ENCODE data around the gene EMC10. TPM values are rescaled to one million over a fixed set of nuclear protein-coding genes. Genes with fewer than 3 reads are reported as not detected.

The EMC10 gene
- total RNA-seq, 1 donor from 2014 or later, result 79.2 TPM

GRCh38 chr19:50490411-50490811 lies 14.1 kb downstream of the EMC10 start:
- no peak overlapping the region for H3K27ac Mint-ChIP-seq
- H3K9me3 Mint-ChIP-seq, result no peaks in the 10 kb centered on the region
- peaks cover 10% of the 10 kb centered on the region for H3K27me3 Mint-ChIP-seq
- H3K36me3 Mint-ChIP-seq (ENCODE audit: low read depth), result peaks cover 16% of the 10 kb centered on the region
- DNase-seq, result no peak
- no peak overlapping the region for H3K4me3 Mint-ChIP-seq
- H3K4me1 Mint-ChIP-seq, result peaks cover 17% of the 10 kb centered on the region
- intact Hi-C loops (cut with micrococcal nuclease), result no loop called here

GRCh38 chr19:50490991-50491472 lies 14.7 kb downstream of the EMC10 start:
- DNase-seq, result no peak
- H3K36me3 Mint-ChIP-seq (ENCODE audit: low read depth), result peaks cover 11% of the 10 kb centered on the region
- peaks cover 17% of the 10 kb centered on the region for H3K4me1 Mint-ChIP-seq
- intact Hi-C loops (cut with micrococcal nuclease), result no loop called here
- peaks cover 10% of the 10 kb centered on the region for H3K27me3 Mint-ChIP-seq
- no peak overlapping the region for H3K4me3 Mint-ChIP-seq
- H3K9me3 Mint-ChIP-seq, result no peaks in the 10 kb centered on the region
- no peak overlapping the region for H3K27ac Mint-ChIP-seq

- H3K27ac Mint-ChIP-seq, result peak overlapping the region; percentile 44
- DNase-seq, result no peak
- peak overlapping the region; percentile 42 for H3K4me3 Mint-ChIP-seq
- peaks cover 6% of the 10 kb centered on the region for H3K36me3 Mint-ChIP-seq (ENCODE audit: low read depth)
- no peaks in the 10 kb centered on the region for H3K9me3 Mint-ChIP-seq
- peaks cover 10% of the 10 kb centered on the region for H3K27me3 Mint-ChIP-seq
- intact Hi-C loops (cut with micrococcal nuclease), result no loop called here
- H3K4me1 Mint-ChIP-seq, result peaks cover 17% of the 10 kb centered on the region
These were observed 16.2 kb downstream of the EMC10 start for GRCh38 chr19:50492303-50493052.

GRCh38 chr19:50493171-50493570 lies 16.9 kb downstream of the EMC10 start:
- Mint-ChIP-seq H3K27ac (no peak overlapping the region), H3K4me1 (peaks cover 15% of the 10 kb centered on the region), H3K9me3 (no peaks in the 10 kb centered on the region), H3K36me3 (ENCODE audit: low read depth) (peaks cover 6% of the 10 kb centered on the region), H3K4me3 (no peak overlapping the region), H3K27me3 (peaks cover 10% of the 10 kb centered on the region)
- intact Hi-C loops (cut with micrococcal nuclease), result no loop called here
- no peak for DNase-seq

- Mint-ChIP-seq H3K4me3 (no peak overlapping the region), H3K36me3 (ENCODE audit: low read depth) (peaks cover 6% of the 10 kb centered on the region), H3K27me3 (peaks cover 10% of the 10 kb centered on the region), H3K4me1 (peaks cover 15% of the 10 kb centered on the region), H3K9me3 (no peaks in the 10 kb centered on the region), H3K27ac (no peak overlapping the region)
- DNase-seq, result no peak
- intact Hi-C loops (cut with micrococcal nuclease), result no loop called here
These were observed 18.1 kb downstream of the EMC10 start for GRCh38 chr19:50494186-50495019.

GRCh38 chr19:50495020-50495531 lies 18.8 kb downstream of the EMC10 start:
- peaks cover 15% of the 10 kb centered on the region for H3K4me1 Mint-ChIP-seq
- H3K27me3 Mint-ChIP-seq, result peaks cover 10% of the 10 kb centered on the region
- H3K36me3 Mint-ChIP-seq (ENCODE audit: low read depth), result peaks cover 2% of the 10 kb centered on the region
- intact Hi-C loops (cut with micrococcal nuclease), result no loop called here
- no peak for DNase-seq
- H3K9me3 Mint-ChIP-seq, result no peaks in the 10 kb centered on the region
- H3K27ac Mint-ChIP-seq, result no peak overlapping the region
- H3K4me3 Mint-ChIP-seq, result no peak overlapping the region

GRCh38 chr19:50496189-50497021 lies 20.1 kb downstream of the EMC10 start:
- intact Hi-C loops (cut with micrococcal nuclease), result no loop called here
- DNase-seq, result no peak
- H3K36me3 Mint-ChIP-seq (ENCODE audit: low read depth), result peaks cover 2% of the 10 kb centered on the region
- H3K4me1 Mint-ChIP-seq, result peaks cover 11% of the 10 kb centered on the region
- no peaks in the 10 kb centered on the region for H3K9me3 Mint-ChIP-seq
- peaks cover 9% of the 10 kb centered on the region for H3K27me3 Mint-ChIP-seq
- H3K27ac Mint-ChIP-seq, result no peak overlapping the region
- no peak overlapping the region for H3K4me3 Mint-ChIP-seq

- peaks cover 3% of the 10 kb centered on the region for H3K27me3 Mint-ChIP-seq
- no peak overlapping the region for H3K27ac Mint-ChIP-seq
- peaks cover 5% of the 10 kb centered on the region for H3K4me1 Mint-ChIP-seq
- H3K4me3 Mint-ChIP-seq, result no peak overlapping the region
- H3K9me3 Mint-ChIP-seq, result no peaks in the 10 kb centered on the region
- intact Hi-C loops (cut with micrococcal nuclease), result no loop called here
- no peaks in the 10 kb centered on the region for H3K36me3 Mint-ChIP-seq (ENCODE audit: low read depth)
- no peak for DNase-seq
These were observed 20.7 kb downstream of the EMC10 start for GRCh38 chr19:50497022-50497405.

- H3K36me3 Mint-ChIP-seq (ENCODE audit: low read depth), result no peaks in the 10 kb centered on the region
- no peaks in the 10 kb centered on the region for H3K27me3 Mint-ChIP-seq
- intact Hi-C loops (cut with micrococcal nuclease), result no loop called here
- no peak for DNase-seq
- no peak overlapping the region for H3K27ac Mint-ChIP-seq
- no peak overlapping the region for H3K4me3 Mint-ChIP-seq
- H3K4me1 Mint-ChIP-seq, result no peaks in the 10 kb centered on the region
- H3K9me3 Mint-ChIP-seq, result no peaks in the 10 kb centered on the region
These were observed 22.1 kb downstream of the EMC10 start for GRCh38 chr19:50498219-50499056.

- peak; percentile 61 for DNase-seq
- peaks cover 2% of the 10 kb centered on the region for H3K36me3 Mint-ChIP-seq (ENCODE audit: low read depth)
These were observed 23.9 kb downstream of the EMC10 start for GRCh38 chr19:50500060-50500752.

GRCh38 chr19:50500753-50501151 lies 24.4 kb downstream of the EMC10 start:
- H3K27ac Mint-ChIP-seq, result no peak overlapping the region
- no peaks in the 10 kb centered on the region for H3K27me3 Mint-ChIP-seq
- H3K36me3 Mint-ChIP-seq (ENCODE audit: low read depth), result peaks cover 4% of the 10 kb centered on the region
- DNase-seq, result peak; percentile 54
- no peaks in the 10 kb centered on the region for H3K9me3 Mint-ChIP-seq
- intact Hi-C loops (cut with micrococcal nuclease), result no loop called here
- no peak overlapping the region for H3K4me3 Mint-ChIP-seq
- no peaks in the 10 kb centered on the region for H3K4me1 Mint-ChIP-seq

More at GRCh38 chr19:50500060-50500752, 23.9 kb downstream of the EMC10 start:
- intact Hi-C loops (cut with micrococcal nuclease), result no loop called here
- Mint-ChIP-seq H3K27me3 (no peaks in the 10 kb centered on the region), H3K27ac (no peak overlapping the region), H3K9me3 (no peaks in the 10 kb centered on the region), H3K4me3 (no peak overlapping the region), H3K4me1 (no peaks in the 10 kb centered on the region)

GRCh38 chr19:50501186-50501567 lies 24.9 kb downstream of the EMC10 start:
- Mint-ChIP-seq H3K4me1 (no peaks in the 10 kb centered on the region), H3K27me3 (no peaks in the 10 kb centered on the region), H3K36me3 (ENCODE audit: low read depth) (peaks cover 4% of the 10 kb centered on the region), H3K27ac (no peak overlapping the region), H3K4me3 (no peak overlapping the region), H3K9me3 (no peaks in the 10 kb centered on the region)
- intact Hi-C loops (cut with micrococcal nuclease), result no loop called here
- DNase-seq, result peak; percentile 57

Measured in activated CD4-positive, alpha-beta T cell treated with anti-CD3 and anti-CD28 coated beads, Interleukin-2, amount 10 ng/mL, durations not matched to agents 24 days and 14 days (primary cell).